ENCODE results near the gene SOCS4. TPM values are rescaled to one million over a fixed set of nuclear protein-coding genes. Genes with fewer than 3 reads are reported as not detected.
A peak's percentile ranks its signal among the peaks of the same experiment; 100 is the strongest.

Gene SOCS4
- total RNA-seq, 1 donor from 2014 or later = 11.0 TPM

- no peak for ATAC-seq
Measured at GRCh38 chr14:55092341-55092740, 65.3 kb downstream of the SOCS4 start.

- no peak for ATAC-seq
Measured at GRCh38 chr14:55094292-55095157, 67.5 kb downstream of the SOCS4 start.

GRCh38 chr14:55097881-55098560 is 71.0 kb downstream of the SOCS4 start:
- peak; percentile 61 for ATAC-seq

GRCh38 chr14:55098561-55098898 is 71.5 kb downstream of the SOCS4 start:
- no peak for ATAC-seq

Other genes starting within 250 kb of the SOCS4 start
- 8.9 TPM for gene GCH1, start 124.4 kb upstream of the SOCS4 start, total RNA-seq
- 8.7 TPM for gene WDHD1, start 137 bp upstream of the SOCS4 start, total RNA-seq
- 58.4 TPM for gene MAPK1IP1L, start 24.4 kb downstream of the SOCS4 start, total RNA-seq
- 211 TPM for gene LGALS3, start 102.0 kb downstream of the SOCS4 start, total RNA-seq
- gene DLGAP5, start 164.3 kb downstream of the SOCS4 start, total RNA-seq = 17.9 TPM
- gene FBXO34, start 244.2 kb downstream of the SOCS4 start, total RNA-seq = 36.0 TPM

All from esophagus mucosa (tissue), 1 donor.